Activated CD4-positive, alpha-beta T cell treated with anti-CD3 and anti-CD28 coated beads for 4 hours (primary cell): ENCODE results near the gene SHLD2.
"Not testable (repeated sequence)": the region's sequence is repeated elsewhere in the genome, so short reads cannot be mapped to it uniquely, and the experiment has no call there.

Source experiments
- DNase-seq, 2 donors: peaks; one replicate each; pipeline ENCODE4 v3.0.0-alpha.2; 2020

Gene SHLD2, protein sequence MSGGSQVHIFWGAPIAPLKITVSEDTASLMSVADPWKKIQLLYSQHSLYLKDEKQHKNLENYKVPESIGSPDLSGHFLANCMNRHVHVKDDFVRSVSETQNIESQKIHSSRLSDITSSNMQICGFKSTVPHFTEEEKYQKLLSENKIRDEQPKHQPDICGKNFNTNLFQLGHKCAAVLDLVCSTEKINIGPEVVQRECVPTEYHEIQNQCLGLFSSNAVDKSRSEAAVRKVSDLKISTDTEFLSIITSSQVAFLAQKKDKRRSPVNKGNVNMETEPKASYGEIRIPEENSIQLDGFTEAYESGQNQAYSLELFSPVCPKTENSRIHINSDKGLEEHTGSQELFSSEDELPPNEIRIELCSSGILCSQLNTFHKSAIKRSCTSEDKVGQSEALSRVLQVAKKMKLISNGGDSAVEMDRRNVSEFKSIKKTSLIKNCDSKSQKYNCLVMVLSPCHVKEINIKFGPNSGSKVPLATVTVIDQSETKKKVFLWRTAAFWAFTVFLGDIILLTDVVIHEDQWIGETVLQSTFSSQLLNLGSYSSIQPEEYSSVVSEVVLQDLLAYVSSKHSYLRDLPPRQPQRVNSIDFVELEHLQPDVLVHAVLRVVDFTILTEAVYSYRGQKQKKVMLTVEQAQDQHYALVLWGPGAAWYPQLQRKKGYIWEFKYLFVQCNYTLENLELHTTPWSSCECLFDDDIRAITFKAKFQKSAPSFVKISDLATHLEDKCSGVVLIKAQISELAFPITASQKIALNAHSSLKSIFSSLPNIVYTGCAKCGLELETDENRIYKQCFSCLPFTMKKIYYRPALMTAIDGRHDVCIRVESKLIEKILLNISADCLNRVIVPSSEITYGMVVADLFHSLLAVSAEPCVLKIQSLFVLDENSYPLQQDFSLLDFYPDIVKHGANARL

DNA sequence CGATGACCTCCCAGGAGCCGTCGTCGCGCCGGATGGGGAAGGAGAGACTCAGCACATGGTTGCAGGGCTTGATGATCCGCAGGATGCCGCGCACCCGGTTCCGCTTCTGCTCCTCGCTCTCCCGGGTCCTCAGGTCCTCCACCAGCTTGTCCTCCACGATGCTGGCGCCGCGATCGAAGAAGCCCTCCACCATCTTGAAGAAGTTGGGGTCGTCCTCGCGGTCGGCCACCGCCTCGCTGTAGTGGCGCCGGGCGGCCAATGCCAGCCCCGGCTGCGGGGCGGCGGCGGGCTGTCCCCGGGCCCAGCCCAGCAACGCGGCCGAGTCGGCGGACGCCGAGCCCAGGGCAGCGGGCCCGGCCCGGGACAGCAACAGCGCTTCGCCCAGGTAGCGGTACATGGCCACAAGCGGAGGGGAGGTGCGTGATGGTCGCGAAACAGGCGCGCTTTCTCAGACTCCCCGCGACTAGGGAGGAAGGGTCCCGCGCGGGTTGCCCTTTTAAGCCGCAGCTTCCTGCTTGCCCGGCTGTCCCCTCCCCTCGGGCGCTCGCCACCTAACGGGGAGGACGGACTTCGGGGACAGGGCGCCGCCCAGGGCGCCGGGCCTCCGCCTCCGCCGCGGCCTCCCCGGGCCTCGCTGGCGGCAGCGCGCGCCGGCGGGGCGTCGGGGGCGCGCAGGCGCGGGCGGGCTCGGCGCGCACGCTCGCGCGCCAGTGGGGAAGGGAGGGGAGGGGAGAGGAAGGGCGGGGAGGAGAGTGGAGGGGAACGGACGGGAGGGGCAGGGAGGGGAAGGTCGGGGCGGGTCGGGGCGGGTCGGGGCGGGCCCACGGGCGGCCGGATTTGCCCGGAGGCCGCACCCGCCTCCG, at the start of gene SHLD2, which contains the start of gene GLUD1:
Gene SHLD2, plus strand, starts transcription at position 834 of the 863 bp plus-strand sequence. CDS start 56,149 bp downstream, outside the sequence.
Gene GLUD1, minus strand, starts transcription at position 471 of the 863 bp plus-strand sequence. Its CDS starts 74 bp downstream, at position 397.
- DNase-seq = peak; percentile 84 to 88

DNA sequence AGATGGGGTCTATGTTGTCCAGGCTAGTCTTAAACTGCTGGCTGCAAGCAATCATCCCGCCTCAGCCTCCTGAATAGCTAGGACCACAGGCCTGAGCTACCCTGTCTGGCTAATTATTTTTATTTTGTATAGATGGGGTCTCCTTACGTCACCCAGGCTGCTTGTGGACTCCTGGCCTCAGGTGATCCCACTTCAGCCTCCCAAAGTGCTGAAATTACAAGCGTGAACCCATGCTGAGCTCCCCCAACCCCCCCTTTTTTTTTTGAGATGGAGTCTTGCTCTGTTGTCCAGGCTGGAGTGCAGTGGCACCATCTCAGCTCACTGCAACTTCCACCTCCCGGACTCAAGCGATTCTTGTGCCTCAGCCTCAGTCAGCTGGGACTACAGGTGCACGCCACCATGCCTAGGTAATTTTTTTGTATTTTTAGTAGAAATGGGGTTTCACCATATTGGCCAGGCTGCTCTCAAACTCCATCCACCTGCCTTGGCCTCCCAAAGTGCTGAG, 49.5 kb upstream of the SHLD2 start:
- DNase-seq = no peak

DNA sequence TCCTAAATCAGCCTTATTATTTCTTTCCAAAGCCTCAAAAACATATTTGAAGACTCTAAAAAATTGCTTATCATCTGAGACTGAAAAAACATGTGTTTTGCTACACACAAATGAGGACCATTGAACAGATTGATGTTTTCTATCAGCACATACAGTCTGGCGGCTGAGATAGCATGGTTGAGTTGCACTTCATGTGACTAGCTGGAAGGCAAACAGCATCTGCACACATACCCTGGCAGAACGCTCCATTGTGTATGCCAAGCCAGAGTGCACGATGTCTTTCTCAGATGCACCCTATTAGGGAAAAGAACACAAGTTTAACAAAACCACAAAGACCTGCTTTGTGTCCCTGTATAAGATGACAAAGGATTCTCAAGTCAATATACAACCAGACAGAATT, 41.9 kb upstream of the SHLD2 start:
- DNase-seq = no peak

DNA sequence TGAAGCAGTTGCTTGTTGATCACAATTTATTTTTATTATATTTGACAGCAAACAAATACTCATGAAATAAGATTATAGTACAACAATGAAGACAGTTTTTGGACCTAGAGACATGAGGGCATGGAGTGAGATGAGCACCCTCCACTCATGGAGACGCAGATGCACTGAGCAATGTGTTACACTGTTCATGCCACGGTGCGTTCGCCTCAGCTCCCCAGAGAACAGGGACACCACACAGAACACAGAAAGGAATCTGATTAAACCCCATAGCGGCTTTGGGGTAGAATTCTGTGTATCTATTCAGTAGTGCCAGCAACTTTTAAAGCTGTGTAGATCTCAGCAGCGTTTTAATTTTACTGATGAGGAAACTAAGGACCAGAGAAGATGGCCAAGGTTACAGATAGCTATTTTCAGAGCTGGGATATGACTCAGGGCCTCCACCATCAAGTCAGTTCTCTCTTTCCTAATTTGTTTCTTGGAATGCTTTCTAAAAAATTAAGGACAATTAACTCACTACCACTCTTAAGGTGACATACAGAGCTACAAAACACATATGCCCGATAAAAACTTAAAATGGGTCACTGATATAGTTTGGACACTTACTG, 41.3 kb upstream of the SHLD2 start:
- DNase-seq = no peak

DNA sequence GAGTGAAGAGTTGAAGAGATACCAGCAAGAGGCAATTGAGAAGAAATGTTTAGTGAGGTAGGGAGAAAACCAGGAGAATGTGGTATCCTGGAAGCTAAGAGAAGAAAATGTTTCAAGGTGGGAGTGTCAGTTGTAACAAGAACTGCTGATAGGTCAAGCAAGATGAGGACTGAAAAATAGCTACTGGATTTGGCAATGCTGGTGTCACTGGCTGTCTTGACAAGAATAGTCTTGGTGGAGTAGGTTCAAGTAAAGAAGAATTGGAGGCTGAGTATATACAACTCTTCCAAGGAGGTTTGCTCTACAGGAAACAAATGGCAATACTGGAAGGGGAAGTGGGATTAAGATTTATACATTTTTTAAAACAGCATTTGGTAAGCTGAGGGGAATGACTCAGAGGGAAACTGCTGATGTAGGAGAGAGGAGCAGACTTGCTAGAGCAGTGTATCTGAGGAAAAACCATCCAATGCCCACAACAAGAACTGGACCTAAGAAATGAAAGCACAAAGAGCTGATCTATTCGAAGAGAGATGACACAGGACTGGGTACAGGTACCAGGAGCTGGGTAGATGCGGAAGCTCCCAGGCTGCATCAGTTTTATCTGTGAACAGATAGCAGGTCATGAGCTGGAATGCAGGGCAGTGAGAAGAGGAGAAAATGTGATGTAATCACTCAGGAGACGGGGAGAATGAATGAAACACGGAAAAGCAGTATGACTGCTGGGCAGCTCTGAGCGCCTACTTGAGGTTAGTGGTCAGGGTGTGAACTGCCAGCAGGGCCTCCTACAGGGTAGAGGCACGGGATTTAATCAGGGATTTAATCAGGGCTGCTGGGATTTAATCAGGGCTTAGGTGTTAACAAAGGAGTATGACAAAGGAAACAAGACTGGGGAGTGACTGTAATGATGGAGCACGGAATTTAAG, 40.4 kb upstream of the SHLD2 start:
- DNase-seq = no peak

DNA sequence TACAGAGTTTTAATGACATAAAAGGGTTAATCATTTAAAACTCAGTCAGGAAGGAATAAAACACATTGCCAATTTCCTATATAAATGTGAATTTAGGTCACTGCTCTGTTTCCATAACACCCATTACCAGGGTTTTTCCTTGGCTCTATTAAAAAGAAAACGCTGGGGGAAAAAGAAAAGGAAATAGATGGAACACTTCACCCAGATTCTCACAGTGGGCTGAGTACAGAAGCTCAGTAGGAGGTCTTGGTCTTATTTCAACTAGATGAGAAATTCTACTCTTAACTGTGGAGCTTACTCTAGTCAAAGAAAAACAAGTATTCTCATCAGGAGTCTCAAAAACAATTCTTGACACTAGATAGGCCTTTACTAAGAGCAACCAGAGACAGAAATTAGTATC, 36.8 kb upstream of the SHLD2 start:
- no peak for DNase-seq

DNA sequence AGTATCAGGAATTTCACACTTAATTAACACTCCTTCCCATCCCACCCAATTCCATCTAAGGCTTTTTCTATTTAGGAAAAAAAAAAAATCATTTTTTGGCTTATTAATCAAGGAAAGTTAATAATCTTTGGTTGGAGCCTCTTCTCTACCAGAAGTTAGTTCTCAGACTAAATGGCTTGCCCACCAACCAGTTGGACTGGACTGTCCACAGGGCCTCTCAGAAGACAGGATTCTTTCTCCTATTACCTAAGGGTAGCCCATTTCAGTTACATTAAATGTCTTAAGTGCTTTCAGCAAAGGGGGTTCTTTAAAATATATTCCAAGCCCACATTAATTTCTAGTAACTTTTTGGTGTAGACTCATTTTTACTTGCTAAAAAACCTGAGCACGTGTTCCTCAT, 35.6 kb upstream of the SHLD2 start:
- DNase-seq = no peak

DNA sequence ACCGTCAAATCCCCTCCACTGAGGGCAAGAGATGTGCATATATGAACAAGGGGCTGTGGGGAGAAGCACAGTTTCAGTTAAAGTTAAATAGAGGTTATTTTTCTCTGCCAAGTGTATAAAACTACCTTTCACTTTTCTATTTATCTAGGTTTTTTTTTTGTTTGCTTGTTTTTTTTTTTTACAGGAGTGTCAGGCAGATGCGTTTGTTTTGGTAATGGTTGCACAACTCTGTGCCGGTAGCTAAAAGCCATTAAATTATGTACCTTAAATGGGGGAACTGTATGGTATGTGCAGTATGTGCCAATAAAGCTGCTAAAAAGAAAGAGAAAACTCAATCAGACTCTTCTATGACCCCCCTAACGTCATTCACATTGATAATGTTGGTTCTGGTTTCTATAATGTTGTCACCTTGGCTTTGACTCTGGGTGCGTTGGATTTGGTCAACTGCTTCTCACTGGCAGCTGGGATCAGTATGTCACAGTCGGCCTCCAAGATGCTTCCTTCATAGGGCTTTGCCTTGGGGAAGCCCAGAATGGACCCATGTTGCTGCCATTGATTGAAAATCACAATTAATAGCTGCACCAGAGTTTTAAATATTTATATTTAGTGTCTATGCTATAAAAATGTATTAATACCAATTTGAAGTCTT, 34.6 kb upstream of the SHLD2 start:
- no peak for DNase-seq

DNA sequence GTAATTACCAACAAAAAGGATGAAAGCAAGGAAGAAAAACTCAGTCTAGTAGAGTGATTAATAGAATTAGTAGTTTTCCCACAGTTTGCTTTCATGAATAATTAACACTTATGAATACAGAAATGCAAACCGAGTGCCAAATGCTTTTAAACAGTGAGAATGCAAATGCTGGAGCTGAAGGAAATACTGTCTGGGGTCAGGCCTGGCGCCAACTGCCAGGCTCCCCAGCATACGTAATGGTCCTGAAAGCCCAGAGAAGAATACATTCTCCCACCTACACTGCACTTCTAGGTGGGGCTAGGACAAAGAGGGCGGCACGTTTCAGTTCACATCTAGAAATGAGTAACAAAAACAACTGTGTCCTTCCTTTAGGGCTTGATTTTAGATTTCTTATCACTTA, 30.4 kb upstream of the SHLD2 start:
- DNase-seq = no peak

DNA sequence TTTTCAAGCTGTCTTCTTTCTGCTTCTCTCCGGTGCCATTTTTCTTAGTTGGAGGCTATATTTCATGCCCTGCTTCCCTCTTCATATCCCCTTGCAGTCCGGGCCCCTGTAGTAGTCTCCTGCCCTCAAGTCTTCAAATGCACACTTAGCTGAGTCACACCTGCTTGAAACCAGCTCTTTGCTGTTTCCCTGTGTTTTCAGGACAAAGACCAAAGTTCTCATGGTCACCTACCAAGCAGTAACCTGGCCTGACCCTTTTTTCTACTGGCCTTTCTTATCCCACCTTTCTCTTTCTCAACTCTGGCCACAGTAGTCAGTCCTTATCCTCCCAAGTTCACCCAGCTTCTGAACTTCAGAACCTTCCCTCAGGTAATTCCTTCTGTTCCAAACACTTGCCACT, 28.8 kb upstream of the SHLD2 start:
- no peak for DNase-seq

DNA sequence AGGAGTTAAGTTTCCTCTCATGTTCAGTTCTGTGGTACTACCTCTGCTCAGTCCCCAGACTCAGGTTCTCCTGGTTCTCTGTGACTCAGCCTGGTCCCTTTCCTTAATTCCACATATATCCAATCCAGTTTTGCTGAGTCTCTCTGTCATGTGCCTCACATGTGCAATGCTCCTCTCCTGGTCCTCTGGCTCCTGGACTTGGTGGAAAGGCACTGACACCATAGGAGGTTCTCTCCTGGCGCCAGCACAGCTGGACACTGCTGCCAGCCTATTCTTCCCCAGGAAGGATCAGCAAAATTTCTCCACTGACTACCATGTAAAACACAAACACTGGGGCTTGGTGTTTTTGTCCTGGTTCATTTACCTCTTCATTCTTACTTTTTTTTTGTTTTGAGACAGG, 28.1 kb upstream of the SHLD2 start:
- no peak for DNase-seq

DNA sequence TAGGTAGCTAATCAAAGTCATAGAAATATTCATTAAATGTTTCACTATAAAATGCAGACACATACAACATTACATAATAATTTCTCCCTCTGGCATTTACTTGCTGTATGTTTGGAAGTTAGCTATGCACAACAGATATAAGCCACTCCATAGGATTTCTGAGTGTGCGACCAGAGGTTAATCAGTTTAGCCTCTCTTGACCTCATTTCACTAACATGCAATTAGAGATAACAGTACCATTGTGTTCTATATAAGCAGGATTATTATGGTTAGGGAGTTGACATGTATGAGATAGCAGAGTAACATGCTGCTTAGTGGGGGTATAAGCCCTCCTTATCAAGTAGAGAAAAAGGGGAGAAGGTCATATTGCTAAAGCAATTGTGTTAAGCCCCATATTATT, 26.7 kb upstream of the SHLD2 start:
- DNase-seq = no peak

DNA sequence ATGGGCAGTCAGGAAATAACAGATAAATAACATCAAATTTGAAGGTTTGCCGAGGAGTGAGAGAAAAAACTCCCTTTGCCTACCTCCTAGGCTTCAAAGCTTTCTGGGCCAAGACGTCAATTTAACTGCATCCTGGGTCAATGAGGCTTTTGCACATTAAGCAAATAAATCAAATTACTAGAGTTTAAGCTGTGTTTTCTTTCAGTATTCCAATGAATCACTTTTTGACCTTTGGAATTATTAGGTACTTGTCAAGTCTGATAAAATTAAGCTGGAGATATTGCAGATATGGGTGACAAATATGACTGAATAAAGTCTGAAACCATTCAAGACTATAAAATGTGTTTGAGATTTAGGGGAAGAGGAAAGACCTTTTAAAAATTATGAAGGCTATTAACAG, 22.6 kb upstream of the SHLD2 start:
- DNase-seq = no peak

DNA sequence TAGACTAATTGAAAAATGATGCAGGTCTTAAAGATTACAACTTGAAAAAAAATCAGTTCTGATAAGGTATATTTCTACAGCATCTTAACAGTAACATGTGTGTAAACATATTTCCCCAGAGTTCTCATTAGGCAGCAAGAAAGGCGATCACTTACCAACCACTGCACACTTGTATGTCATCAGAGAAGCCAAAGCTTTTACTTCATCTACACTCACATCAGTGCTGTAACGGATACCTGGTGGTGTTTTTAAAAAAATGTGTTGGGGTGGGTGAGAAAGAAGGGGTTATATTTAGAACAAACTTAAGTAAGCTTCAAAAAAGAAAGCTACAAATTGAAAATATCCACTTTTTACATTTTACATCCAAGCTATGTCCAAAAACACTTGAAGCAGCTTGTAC, 18.6 kb upstream of the SHLD2 start:
- not testable (repeated sequence) for DNase-seq

DNA sequence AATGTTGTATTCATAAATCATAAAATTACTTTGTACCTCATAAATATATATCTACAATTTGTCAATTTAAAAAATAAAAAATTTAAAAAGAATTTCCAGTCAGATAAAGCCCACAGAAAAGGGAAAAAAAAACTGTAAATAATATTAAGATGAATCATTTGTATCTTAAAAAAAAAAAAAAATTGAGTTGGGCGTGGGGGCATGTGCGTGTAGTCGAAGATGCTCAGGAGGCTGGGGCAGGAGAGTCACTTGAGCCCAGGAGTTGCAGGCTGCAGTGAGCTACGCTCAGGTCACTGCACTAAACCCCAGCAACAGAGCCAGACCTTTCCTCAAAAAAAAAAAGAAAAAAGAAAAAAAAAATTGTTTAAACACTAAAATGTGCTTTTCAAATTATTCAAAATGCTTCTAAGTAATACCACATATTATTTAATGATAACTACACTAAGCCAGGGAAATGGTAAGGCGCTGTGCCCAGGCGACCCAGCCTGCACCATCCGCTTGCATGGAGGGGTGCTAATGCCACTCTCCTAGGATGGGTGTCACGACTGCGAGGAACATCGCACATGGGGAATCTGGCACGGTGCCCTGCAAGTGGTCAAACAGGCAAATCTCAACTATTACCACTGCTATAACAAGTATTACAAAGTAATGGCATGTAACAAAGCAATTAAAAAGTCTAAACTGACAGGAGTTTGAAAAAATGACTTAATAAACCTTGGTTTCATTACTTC, 15.7 kb upstream of the SHLD2 start:
- no peak for DNase-seq

DNA sequence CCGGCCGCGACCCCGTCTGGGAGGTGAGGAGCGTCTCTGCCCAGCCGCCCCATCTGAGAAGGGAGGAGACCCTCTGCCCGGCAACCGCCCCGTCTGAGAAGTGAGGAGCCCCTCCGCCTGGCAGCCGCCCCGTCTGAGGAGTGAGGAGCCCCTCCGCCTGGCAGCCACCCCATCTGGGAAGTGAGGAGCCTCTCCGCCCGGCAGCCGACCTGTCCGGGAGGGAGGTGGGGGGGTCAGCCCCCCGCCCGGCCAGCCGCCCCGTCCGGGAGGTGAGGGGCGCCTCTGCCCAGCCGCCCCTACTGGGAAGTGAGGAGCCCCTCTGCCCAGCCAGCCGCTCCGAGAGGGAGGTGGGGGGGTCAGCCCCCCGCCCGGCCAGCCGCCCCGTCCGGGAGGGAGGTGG, 14.4 kb upstream of the SHLD2 start:
- not testable (repeated sequence) for DNase-seq

DNA sequence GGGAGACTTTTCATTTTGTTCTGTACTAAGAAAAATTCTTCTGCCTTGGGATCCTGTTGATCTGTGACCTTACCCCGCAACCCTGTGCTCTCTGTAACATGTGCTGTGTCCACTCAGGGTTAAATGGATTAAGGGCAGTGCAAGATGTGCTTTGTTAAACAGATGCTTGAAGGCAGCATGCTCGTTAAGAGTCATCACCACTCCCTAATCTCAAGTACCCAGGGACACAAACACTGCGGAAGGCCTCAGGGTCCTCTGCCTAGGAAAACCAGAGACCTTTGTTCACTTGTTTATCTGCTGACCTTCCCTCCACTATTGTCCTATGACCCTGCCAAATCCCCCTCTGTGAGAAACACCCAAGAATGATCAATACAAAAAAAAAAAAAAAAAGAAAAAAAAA, 13.4 kb upstream of the SHLD2 start:
- not testable (repeated sequence) for DNase-seq

DNA sequence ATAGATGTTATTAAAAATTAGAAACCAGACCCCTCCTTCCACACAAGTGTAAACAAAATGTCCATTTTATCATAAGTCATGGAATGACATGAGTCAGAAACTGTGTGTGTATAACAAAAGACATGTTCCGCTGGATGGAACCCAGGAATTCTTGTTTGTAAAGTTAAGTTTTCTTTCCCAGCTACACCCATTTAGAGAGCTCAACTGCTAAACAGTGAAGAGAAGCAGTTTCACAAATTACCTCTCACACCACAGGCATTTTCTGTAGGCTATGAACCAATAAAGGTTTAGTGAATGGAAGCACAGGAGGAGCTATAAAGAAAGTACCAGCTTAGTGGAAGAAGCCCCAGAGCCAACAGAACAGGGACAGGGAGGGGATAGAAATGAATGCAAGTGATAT, 12.8 kb upstream of the SHLD2 start:
- not testable (repeated sequence) for DNase-seq

DNA sequence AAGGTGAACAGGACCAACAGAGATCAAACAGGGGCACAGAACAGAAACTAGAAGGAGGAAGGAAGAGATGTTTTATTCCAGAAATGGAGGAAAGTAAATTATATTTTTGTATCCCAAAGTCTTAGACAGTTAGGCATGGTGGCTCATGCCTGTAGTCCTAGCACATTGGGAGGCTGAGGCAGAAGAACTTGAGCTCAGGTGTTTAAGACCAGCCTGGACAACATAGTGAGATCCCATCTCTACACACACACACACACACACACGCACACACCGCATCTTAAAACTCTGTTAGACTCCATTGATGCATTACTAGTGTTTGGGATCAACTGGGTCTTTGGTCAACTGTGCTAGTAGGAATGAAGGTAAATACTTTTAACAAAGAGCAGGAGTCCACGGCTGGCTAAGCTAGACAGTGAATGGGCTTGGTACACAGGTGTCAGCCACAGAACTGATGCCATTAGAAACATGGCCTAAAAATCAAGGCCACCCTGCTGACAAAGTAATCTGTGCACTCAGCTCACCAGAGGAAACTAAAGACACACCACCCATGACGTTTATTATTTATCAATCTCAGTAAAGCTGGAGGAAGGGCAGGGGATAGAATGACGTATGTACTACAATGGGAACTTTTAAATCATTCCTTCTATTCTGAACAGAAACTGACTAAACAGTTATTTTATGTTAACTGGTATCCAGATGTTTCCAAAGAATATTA, 11.3 kb upstream of the SHLD2 start:
- not testable (repeated sequence) for DNase-seq
